Measurements from ENCODE around the gene NSMF. TPM values are rescaled to one million over a fixed set of nuclear protein-coding genes. Genes with fewer than 3 reads are reported as not detected.

The NSMF gene
- polyA plus RNA-seq, 1 of the 3 experiments (the other 2 are of a cell fraction) = 58.8 TPM

DNA sequence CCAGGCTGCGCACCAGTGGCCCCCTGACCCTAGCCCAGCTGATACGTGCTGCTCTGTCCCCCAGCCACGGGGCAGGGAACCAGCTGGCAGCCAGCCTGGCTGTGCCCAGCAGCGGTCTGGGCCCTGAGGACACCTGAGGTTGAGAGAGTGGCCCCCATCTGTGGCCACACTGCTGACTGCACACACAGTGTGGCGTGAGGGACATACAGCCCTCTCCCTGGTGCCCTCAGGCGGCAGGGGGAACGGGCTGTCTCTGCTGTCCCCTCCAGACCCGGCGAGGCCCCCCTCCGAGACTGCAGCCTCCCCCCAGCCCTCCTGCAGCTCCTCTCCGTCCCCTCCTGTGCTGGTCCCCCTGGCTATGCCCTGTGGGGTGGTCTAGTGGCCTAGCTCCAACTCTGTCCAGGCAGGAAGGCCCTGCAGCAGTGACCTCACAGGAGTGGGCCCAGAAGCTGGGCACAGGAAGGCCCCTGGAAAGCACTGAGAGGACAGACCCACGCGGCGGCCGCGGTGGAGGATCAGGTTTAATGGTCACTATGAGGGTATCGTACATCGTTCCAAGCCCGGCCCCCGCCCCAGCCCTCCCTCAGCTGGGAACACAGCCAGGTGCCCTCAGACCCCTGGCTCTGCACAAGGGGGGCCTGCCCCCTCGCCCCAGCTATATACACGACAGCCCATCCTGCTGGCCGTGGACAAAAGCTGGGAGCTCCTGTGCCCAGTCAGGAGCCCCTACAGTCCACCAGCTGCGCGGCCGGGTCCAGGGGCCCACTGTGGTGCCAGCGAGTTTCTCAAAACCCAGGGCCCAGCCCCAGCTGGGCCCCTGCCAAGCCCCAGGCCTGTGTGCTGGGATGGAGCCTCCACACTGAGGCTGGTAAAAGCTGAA lies 11.2 kb downstream of the NSMF start:
- Histone ChIP-seq H4K20me1 (ENCODE audit: insufficient read depth) (no peaks in the 10 kb centered on the region), H3K36me3 (replicated peaks in 1 of 2; ENCODE audit: control insufficient read depth in 1 of 2, insufficient read depth in 2 of 2, low read length in 1 of 2) (peaks cover 3 to 20% of the 10 kb centered on the region in 2 experiments), H3K27me3 (ENCODE audit: insufficient read depth) (no peaks in the 10 kb centered on the region), H3K9me2 (no peaks in the 10 kb centered on the region), H3K4me3 (ENCODE audit: low read depth in 2 of 2, low read length in 1 of 2) (no peak overlapping the region), H3K4me2 (no peak overlapping the region), H3K79me2 (ENCODE audit: insufficient read depth) (no peaks in the 10 kb centered on the region), H3K9ac (no peak overlapping the region), H3K9me3 (no peaks in the 10 kb centered on the region), H3F3A (replicated peaks; ENCODE audit: insufficient read depth) (peaks cover 3% of the 10 kb centered on the region), H3K27ac (ENCODE audit: low read depth in 2 of 2, low read length in 1 of 2) (no peak overlapping the region; a peak in 1 of 4 replicates), H2AFZ (ENCODE audit: low read depth) (no peak overlapping the region), H3K4me1 (ENCODE audit: control insufficient read depth in 1 of 2, insufficient read depth in 2 of 2, low read depth in 1 of 2, low read length in 1 of 2) (peaks cover 0 to 7% of the 10 kb centered on the region in 2 experiments; a peak in 2 of 4 replicates)
- no peak for DNase-seq
- ChIA-PET POLR2A (no interaction called here), CTCF (interaction anchor here (0.6 to 7.0 kb wide), 5 partner anchors 8 to 161 kb away, joined by 3 to 53 read pairs (median 5); partner anchors contain the start of genes EXD3 and NRARP)
- WGBS (ENCODE audit: low lambda C conversion rate) = 94% methylated on average over 7 of the region's 27 CpGs
- no peak for TF ChIP-seq TEAD4 (IDR thresholded peaks at IDR 0.05; ENCODE audit: borderline replicate concordance, insufficient read depth)
- TF ChIP-seq JUND (IDR thresholded peaks at IDR 0.05) = no peak
- TF ChIP-seq, protein P1, sequence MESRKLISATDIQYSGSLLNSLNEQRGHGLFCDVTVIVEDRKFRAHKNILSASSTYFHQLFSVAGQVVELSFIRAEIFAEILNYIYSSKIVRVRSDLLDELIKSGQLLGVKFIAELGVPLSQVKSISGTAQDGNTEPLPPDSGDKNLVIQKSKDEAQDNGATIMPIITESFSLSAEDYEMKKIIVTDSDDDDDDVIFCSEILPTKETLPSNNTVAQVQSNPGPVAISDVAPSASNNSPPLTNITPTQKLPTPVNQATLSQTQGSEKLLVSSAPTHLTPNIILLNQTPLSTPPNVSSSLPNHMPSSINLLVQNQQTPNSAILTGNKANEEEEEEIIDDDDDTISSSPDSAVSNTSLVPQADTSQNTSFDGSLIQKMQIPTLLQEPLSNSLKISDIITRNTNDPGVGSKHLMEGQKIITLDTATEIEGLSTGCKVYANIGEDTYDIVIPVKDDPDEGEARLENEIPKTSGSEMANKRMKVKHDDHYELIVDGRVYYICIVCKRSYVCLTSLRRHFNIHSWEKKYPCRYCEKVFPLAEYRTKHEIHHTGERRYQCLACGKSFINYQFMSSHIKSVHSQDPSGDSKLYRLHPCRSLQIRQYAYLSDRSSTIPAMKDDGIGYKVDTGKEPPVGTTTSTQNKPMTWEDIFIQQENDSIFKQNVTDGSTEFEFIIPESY (IDR thresholded peaks at IDR 0.05; ENCODE audit: borderline replicate concordance, low read depth) = no peak
- TF ChIP-seq, protein P2, sequence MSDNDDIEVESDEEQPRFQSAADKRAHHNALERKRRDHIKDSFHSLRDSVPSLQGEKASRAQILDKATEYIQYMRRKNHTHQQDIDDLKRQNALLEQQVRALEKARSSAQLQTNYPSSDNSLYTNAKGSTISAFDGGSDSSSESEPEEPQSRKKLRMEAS (IDR thresholded peaks at IDR 0.05; ENCODE audit: low read depth) = no peak
- TF ChIP-seq, protein P3, sequence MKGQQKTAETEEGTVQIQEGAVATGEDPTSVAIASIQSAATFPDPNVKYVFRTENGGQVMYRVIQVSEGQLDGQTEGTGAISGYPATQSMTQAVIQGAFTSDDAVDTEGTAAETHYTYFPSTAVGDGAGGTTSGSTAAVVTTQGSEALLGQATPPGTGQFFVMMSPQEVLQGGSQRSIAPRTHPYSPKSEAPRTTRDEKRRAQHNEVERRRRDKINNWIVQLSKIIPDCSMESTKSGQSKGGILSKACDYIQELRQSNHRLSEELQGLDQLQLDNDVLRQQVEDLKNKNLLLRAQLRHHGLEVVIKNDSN (IDR thresholded peaks at IDR 0.05; ENCODE audit: borderline replicate concordance, low read depth) = no peak
- no peak for TF ChIP-seq RAD21 (IDR thresholded peaks at IDR 0.05; ENCODE audit: low read length)
- TF ChIP-seq SMC3 (IDR thresholded peaks at IDR 0.05; ENCODE audit: low read depth, low read length) = no peak
- no peak for TF ChIP-seq FOSL2 (IDR thresholded peaks at IDR 0.05; ENCODE audit: borderline replicate concordance, low read depth)
- no peak for TF ChIP-seq EZH2phosphoT487 (IDR thresholded peaks at IDR 0.05; ENCODE audit: borderline replicate concordance, low read depth)
- TF ChIP-seq NRF1 (IDR thresholded peaks at IDR 0.05; ENCODE audit: low read depth, low read length) = no peak
- TF ChIP-seq YY1 (IDR thresholded peaks at IDR 0.05; ENCODE audit: low read depth) = no peak
- no peak for TF ChIP-seq TAF1 (IDR thresholded peaks at IDR 0.05; ENCODE audit: borderline replicate concordance, low read depth, low read length)
- TF ChIP-seq RCOR1 (IDR thresholded peaks at IDR 0.05; ENCODE audit: low read length) = no peak
- TF ChIP-seq, protein P4, sequence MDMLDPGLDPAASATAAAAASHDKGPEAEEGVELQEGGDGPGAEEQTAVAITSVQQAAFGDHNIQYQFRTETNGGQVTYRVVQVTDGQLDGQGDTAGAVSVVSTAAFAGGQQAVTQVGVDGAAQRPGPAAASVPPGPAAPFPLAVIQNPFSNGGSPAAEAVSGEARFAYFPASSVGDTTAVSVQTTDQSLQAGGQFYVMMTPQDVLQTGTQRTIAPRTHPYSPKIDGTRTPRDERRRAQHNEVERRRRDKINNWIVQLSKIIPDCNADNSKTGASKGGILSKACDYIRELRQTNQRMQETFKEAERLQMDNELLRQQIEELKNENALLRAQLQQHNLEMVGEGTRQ (IDR thresholded peaks at IDR 0.05; ENCODE audit: borderline replicate concordance, low read depth, low read length) = no peak
- TF ChIP-seq RXRA (IDR thresholded peaks at IDR 0.05; ENCODE audit: borderline replicate concordance, low read depth) = no peak
- TF ChIP-seq, protein P5, sequence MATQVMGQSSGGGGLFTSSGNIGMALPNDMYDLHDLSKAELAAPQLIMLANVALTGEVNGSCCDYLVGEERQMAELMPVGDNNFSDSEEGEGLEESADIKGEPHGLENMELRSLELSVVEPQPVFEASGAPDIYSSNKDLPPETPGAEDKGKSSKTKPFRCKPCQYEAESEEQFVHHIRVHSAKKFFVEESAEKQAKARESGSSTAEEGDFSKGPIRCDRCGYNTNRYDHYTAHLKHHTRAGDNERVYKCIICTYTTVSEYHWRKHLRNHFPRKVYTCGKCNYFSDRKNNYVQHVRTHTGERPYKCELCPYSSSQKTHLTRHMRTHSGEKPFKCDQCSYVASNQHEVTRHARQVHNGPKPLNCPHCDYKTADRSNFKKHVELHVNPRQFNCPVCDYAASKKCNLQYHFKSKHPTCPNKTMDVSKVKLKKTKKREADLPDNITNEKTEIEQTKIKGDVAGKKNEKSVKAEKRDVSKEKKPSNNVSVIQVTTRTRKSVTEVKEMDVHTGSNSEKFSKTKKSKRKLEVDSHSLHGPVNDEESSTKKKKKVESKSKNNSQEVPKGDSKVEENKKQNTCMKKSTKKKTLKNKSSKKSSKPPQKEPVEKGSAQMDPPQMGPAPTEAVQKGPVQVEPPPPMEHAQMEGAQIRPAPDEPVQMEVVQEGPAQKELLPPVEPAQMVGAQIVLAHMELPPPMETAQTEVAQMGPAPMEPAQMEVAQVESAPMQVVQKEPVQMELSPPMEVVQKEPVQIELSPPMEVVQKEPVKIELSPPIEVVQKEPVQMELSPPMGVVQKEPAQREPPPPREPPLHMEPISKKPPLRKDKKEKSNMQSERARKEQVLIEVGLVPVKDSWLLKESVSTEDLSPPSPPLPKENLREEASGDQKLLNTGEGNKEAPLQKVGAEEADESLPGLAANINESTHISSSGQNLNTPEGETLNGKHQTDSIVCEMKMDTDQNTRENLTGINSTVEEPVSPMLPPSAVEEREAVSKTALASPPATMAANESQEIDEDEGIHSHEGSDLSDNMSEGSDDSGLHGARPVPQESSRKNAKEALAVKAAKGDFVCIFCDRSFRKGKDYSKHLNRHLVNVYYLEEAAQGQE (IDR thresholded peaks at IDR 0.05; ENCODE audit: low read depth, low read length) = no peak
- no peak for TF ChIP-seq FOXM1 (IDR thresholded peaks at IDR 0.05; ENCODE audit: low read depth)
